Medulla oblongata (tissue), 1 donor: ENCODE data around the gene GLYATL1.
"Not testable (repeated sequence)": the region's sequence is repeated elsewhere in the genome, so short reads cannot be mapped to it uniquely, and the experiment has no call there.

Source experiments
- DNase-seq: peaks from one replicate; pipeline ENCODE4 v3.0.0-alpha.2; 2015; ENCODE audit errors: extremely low spot score

GLYATL1 gene

DNA sequence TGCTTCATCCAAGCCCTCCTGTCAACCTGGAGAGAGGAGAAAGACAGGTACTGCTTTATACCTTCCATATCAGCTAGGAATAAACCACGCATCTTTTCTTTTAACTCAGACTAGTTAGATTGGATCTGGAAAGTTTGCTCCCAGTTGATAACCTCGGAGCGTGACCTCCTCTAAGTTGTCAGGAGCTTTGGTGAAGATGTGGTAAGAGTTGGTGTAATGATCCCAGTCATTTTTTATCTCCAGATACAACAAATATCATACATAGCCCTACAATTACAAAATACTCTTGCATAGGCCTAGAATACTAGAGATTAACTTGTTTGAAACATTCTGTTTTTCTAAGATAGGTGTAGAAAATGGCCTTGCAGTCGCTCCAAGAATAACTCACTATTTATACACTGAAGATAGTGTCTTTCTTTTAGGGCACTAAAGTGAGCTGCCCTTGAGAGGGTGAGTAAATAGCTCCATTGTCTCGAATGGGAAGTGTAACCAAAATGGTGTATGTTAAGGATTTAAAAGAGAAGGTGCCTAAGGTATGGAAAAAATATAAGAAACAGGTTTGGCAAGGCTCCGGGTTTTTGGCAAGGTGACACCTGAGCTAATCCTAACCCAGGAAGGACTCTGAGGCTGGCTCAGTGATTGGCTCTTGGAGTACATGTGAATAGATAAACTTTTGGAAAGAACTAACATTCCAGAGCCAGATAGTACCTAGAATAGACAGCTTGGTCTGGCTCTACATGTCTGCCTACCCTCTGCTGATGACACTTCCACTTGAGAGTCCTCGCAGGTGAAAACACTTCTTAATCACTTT lies 59.4 kb downstream of the GLYATL1 start:
- DNase-seq, result no peak

DNA sequence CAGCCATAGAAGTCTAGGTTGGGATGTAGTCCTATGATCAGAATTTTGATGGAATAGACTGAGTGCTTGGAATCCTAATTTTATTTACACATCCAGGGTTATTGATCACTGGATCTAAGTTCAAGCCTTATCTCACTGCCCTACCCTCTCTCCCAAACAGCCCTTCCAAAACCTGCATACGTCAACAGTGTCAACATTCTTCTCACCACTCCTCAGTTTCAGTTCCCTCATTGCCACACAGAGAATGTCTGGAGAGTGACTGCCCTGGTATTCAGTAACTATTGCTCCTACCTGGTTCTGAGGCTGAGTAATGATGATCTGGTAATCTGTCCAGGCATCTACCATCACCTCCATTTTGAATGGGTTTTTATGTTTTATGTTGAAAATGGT lies 60.0 kb downstream of the GLYATL1 start:
- DNase-seq, result peak; percentile 50

GRCh38 chr11:59000003-59000402 lies 60.7 kb downstream of the GLYATL1 start:
- DNase-seq, result no peak

DNA sequence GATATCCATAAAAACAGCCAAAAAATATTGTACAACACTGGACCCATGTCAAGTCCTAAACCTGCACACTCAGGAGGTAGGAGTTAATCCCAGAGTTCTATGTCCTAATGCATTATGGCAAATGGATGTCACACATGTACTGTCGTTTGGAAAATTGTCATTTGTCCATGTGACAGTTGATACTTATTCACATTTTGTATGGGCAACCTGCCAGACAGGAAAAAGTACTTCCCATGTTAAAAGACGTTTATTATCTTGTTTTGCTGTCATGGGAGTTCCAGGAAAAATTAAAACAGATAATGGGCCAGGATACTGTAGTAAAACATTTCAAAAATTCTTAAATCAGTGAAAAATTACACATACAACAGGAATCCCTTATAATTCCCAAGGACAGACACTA lies 62.7 kb downstream of the GLYATL1 start:
- DNase-seq, result not testable (repeated sequence)
